KBM-7 (cell line): ENCODE measurements around the gene LDLRAD4.

Experiments
- DNase-seq: peaks from one replicate; pipeline ENCODE4 v3.0.0-alpha.2; 2015
- in situ Hi-C: fragments of 300-500 bp; cut with MboI; formaldehyde crosslinking; loops from 2 replicates; pipeline ENCODE4 v1.14.3; 2020; ENCODE audit warnings: low sequenced_read_pairs, low pct_unique_long_range_greater_than_20kb, mixed read lengths

LDLRAD4 gene

DNA sequence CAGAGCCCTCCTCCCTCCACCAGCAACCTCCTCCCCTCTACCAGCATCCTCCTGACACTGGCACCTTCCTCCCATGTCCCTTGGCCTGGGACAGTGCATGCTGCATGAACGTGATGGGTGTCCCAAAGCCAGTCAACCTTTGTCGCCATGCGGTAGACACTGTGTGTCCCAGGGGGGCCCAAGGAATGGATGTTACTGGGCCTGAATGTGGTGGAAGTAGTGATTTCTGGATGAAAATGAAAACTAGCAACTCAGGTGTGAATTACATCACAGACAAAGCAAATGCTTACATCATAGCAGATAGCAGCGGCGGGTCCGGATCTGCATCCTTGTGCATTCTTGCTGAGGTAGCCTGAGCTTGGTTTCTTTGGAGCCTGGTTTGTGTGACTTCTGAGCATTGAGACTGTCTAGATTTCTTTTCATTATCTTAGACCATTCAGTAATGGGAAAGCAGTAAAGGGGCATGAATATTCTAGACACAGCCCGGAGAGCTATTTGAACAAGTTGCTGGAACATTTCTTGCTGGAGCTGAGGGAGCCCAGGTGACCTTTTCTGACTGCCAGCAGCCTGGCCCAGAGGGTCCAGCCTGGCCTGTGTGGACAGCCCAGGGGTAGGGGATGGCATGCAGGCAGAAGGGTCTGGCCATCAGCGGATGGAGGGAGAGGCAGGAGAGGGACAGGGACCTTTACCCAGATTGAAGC is 407.4 kb downstream of the LDLRAD4 start:
- no peak for DNase-seq
- in situ Hi-C loops: no loop called here

DNA sequence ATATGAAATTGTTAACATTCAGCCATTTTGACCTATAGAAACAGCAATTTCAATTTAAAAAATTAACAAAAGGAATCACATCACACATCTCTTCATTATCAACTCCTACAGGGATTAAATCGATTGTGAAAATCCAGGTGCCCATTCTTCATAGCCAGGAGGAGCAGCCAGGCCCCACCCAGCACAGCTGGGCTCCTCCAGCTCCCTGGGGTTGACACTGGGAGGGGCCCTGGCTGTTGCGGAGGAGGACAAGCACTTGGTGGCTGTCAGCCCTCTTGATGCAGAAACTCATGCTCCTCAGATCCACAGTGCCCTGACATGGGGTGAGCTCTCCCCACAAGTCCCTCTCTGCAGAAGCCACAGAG is 408.0 kb downstream of the LDLRAD4 start:
- in situ Hi-C loops: no loop called here

GRCh38 chr18:13627639-13628038 is 409.1 kb downstream of the LDLRAD4 start:
- no peak for DNase-seq
- in situ Hi-C loops: no loop called here

More for the DNA sequence above, 408.0 kb downstream of the LDLRAD4 start:
- DNase-seq: no peak

- in situ Hi-C loops: no loop called here
- DNase-seq: no peak
Observed at GRCh38 chr18:13628211-13628610, 409.7 kb downstream of the LDLRAD4 start.

DNA sequence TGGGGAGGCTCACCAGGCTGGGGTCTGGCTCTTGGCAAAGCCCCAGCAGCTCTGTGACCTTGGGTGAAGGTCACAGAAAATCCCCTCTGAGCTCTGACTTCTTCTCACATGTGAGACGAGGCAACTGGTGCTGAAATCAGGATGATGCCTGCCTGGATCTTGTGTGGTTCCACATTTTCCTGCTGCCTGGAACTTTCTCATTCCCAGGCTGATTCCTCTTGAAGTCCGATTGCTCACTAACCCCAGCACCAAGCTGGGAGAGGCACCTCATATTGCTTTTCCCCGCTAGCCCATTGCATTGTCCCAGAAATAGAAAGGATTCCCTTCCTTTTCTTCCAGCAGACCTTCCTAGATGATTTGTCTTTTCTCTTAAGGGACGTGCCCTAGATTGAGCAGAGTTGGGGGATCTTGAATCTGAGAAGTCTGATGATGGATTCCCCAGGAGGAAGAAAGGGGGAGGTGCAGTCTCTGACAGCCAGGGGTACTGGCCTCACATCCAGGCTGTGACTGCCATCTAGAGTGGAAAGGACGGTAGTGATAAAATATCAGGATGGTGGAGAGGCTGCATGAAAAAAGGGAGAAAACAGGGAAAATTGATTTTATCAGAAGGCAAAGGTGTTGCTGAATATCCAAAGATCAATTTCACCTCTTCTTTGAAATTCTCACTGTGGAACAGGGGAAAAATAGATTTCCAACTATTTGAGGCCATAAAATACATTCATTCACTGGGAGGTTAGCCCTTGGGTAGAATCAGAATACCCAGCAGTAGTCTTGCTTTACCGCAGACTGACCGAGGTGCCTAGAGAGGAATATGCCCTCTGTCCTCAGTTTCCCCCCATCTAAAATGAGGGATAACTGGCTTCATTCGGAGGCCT is 411.5 kb downstream of the LDLRAD4 start:
- in situ Hi-C loops: no loop called here
- DNase-seq: peak; percentile 80

DNA sequence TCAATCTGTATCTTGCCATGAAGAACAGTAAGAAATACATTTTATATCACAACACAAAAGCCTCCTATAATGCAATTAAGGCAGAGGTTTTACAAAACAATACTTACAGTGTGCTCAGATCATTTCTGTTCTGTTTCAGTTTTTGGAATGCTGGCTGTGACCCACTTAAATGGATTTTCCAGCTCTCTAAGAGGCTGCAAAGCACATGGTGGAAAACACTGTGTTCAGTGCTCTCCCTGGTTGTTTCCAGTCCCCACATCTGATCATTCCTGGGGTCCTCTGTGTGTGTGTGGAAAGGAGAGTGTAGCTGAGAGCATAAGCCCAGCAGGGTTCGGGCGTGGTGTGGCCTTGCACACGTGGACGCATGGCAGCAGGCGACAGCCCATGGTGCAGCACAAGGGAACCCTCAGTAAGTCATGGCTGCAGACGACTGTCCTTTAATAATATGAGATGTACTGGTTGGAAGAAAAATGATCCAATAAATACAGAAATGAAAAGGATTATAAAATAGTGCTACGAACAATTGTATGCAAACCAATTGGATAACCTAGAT is 412.2 kb downstream of the LDLRAD4 start:
- in situ Hi-C loops: no loop called here
- DNase-seq: no peak

DNA sequence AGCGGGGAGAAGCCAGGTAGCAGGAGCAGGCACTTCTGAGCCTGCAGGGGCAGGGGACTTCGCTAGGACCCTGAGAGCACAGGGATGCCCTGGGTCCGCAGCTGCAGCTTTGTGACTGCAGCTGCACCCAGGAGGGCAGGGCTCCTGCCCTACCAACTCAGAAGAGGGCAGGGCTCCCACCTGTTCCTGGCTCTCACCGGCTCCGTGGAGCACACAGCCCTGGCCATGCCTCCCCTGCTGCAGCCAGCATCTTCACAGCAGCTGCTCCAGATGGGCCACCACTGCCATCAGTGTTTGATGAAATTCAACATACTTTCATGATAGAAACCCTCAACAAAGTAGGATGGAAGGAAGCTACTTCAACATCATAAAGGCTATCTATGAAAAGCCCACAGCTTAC is 415.1 kb downstream of the LDLRAD4 start:
- no peak for DNase-seq
- in situ Hi-C loops: no loop called here

DNA sequence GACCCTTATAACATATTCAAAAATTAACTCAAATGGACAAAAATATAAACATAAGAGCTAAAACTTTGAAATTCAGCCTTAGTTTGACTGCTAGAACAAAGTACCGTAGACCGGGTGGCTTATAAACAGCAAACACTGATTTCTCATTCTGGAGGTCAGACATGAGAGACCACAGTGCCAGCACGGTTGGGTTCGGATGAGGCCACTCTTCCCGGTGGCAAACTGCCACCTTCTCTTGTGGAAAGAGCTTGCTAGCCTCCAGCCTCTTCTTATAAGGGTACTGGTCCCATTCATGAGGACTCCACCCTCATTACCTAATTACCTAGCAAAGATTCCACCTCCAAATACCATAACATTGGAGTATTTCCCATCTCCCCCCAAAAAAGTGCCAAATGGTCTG is 416.5 kb downstream of the LDLRAD4 start:
- in situ Hi-C loops: no loop called here
- no peak for DNase-seq

DNA sequence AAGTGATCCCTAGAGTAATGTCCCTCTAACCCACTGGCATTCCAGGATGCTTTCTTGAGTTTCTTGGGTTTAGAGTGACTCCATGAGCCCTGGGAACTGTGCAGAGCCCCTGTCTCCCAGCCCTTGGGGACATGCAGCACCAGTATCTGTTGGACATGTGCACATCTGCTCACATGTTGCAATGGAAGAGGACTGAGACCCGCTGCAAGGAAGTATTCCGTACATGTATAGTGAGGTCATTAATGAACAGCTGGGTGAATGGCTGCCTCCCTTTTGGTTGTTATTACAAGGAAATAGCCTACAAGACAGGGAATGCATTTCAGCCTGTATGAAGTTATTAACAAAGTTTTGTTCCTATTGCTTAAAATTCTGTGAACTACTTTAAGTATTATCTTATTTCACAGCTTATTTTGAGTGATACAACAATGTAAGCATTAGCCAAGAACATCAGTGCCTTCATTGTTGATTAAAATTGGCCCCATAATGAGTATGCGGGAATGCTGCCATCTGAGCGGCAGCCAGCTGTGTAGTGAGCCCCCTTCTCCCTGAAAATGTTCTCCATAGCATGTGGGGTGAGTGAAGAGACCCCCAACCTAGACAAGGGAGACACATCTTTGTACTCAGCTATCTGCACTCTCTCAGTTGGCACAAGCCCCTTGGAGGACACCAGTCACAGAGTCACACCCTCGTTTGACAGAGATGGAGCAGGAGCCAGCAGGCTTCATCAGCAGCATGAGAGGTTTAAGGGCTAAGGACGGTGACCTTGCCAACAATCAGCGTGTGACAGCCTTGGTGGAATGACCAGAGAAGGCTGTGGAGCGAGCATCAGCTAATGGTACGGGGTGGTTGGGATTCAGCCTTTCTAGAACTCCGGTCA is 420.4 kb downstream of the LDLRAD4 start:
- DNase-seq: no peak
- in situ Hi-C loops: no loop called here

- in situ Hi-C loops: no loop called here
- DNase-seq: no peak
Observed at GRCh38 chr18:13640266-13640860, 421.8 kb downstream of the LDLRAD4 start.

DNA sequence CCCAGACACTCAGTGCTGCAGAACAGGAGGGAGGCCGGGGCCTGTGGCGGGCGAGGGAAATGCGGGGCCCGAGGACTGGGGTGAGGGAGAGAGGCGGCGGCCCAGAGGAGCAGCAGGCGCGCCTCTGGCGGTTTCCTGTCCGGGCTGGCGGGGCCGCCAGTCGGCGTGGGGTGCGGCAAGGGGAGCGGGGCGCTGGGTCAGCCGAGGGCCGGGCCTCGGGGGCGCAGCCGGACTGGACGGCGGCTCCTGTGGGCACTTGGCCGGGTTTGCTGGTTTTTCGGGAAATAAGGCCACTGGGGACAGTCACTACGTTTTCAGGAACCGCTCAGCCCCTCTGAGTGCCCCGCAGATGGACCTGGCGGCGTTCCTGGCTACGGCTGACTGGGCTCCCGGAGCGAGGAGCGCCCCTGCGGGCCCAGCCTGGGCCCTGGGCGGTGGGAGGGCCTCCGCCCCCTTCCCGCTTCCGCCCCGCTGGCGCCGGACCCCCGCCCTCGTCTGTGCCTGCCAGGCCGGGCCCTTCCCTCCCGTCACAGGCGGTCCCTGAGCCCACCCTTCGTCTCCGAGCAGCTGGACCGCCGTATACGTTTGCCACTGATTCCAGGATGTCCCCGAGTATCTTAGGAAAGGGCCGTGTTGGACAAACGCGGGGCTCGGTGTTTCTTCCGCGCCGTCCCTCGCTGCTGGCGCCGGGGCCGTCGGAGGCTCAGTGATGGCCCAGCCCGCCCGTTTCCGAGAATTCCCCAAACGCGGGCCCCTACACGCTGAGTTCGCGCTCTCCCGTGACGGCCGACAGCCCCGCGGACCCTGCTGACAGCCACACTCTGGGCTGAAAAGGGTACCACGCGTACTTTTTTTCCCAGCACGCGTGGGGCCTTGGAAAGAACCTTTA is 423.2 kb downstream of the LDLRAD4 start:
- DNase-seq: no peak
- in situ Hi-C loops: no loop called here

- DNase-seq: no peak
- in situ Hi-C loops: no loop called here
Observed at GRCh38 chr18:13642440-13642827, 423.9 kb downstream of the LDLRAD4 start.

GRCh38 chr18:13643261-13643751 is 424.7 kb downstream of the LDLRAD4 start:
- no peak for DNase-seq
- in situ Hi-C loops: no loop called here

DNA sequence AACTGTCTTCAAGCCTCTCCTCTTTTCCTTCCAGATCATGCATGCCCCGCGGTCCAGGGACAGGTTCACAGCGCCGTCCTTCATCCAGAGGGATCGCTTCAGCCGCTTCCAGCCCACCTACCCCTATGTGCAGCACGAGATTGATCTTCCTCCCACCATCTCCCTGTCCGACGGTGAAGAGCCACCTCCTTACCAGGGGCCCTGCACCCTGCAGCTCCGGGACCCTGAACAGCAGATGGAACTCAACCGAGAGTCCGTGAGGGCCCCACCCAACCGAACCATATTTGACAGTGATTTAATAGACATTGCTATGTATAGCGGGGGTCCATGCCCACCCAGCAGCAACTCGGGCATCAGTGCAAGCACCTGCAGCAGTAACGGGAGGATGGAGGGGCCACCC is 426.5 kb downstream of the LDLRAD4 start:
- no peak for DNase-seq
- in situ Hi-C loops: no loop called here

DNA sequence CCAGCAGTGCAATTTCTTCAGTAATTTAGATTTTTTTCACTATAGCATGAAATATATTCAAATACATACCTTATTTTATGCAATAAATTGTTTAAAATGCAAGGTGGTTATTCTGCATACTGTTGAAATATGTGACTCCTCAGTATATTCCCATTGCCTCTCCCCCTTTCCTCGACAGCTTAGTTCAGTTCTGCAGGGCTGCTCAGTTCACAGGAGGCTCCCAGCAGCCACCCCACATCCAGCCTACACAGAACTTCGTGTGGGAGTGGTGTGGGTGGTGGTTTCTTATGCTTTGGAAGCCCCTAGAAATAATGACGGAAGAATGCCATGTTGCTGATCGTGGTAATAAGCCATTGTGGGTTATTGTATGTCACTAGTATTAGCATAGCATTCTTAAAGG is 428.1 kb downstream of the LDLRAD4 start:
- in situ Hi-C loops: no loop called here
- no peak for DNase-seq

DNA sequence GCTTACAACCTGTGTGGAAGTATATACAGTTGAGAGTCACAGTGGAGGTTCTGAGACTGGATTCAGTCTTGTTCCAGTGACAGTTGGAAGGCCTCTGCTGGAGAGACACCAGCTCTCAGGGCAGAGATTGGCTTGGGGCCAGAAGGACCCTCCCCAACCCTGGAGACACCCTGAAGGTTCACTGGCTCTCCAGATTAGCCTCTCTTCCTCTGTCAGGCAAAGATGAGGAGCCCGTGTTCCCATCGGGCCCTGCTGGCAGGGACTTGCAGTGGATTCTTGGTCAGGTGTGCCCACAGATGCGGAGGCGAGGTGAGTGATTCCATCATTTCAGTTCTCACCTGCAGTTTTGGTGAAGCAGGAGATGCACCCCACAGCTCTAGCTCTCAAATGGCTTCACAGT is 429.2 kb downstream of the LDLRAD4 start:
- in situ Hi-C loops: no loop called here
- DNase-seq: no peak

- in situ Hi-C loops: no loop called here
- DNase-seq: peak; percentile 11
Observed at GRCh38 chr18:13649397-13650390, 431.1 kb downstream of the LDLRAD4 start.
